GF-D8 (cell line): ENCODE measurements around the gene SH3RF3.

ENCODE experiments used
- DNase-seq: peaks from one replicate; lab custom pipeline; 2025; lab: John Stamatoyannopoulos, UW

The SH3RF3 gene

DNA sequence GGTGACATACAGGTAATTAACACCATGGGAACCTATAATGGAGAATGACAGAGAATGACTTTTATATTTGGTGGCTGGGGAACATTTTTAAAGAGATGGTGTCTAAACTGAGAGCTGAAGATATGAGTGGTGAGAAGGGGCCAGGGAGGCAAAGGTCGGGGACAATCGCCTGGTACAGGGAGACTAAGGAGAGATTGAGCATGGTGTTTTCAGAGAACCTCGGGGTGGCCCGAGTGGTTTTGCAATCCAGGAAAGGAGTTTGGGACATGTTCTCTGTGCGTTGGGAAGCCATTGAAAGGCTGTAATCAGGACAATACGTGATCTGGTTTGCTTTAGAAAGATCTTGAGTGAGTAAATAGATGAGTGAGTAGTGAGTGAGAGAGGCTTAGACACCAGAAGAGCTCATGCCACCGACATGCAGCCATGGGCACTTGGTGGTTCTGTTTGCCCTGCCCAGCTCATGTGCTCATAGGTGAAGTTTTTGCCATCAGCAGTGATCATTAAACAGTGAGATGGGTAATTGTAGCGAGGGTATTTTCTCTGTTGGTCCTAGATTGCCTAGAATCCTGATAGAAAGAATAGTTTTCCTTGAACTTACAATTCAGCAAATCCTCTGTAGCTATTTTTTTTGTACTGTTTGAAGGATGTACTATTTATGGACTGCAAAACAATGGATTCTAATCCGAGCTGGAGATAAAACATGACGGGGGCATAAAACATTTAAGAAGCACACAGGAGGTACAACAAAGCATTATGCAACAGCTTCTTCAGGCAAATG, 114.7 kb downstream of the SH3RF3 start:
- no peak for DNase-seq

DNA sequence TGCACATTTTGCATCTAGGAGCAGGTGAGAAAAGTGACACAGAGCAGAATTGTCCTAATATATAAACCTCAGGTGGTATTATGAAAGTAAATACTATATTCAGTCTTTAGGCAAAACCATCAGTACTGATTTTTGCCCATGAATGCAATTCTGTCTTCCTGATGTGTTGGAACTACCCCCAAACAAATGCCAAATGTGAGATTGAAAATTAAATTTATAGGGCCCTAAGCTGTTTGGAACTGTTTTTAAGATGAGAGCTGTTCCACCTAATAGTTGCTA, 115.2 kb downstream of the SH3RF3 start:
- DNase-seq, result no peak

DNA sequence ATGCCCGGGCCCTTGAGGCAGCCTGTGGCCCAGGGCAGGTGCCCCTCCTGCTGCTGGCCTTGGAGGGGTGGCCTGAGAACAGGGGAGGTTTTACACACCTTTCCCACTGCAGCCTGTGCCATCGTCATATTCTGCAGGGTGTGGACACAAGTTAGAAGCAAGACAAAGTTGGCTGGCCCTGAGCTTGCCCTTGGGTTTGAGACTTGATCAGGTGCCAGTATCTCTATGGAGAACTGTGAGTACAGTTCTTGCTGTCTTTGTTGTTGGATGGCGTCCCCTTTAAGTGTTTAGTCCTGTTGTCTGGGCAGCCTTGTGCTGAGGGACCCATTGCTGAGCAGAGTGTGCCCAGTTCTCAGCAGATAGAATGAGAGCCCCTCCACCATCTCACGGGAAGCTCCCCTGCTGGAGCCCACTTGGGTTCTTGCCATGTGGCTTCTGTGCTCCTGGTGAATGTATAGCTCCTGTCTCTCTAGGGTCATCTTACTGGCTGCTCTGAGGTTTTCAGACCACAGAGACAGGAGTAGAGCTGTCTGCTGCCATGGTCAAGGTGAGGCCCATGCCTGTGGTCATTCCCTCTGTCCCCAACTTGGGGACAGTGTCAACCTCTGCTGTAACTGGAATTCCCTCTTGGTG, 115.9 kb downstream of the SH3RF3 start:
- DNase-seq, result no peak

DNA sequence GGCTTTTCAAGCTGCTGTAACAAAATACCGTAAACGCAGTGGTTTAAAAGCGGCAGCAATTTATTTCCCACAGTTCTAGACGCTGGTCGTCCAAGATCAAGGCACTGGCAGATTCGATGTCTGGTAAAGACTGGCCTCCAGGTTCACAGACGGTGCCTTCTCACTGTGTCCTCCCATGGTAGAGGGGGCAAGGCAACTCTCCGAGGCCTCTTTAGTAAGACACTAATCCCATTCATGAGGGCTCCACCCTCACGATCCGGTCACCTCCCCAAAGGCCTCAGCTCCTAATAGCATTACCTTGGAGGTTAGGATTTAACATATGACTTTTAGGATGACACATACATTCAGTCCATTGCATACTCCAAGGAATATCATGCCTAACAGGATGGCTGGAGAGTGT, 117.2 kb downstream of the SH3RF3 start:
- DNase-seq, result no peak

DNA sequence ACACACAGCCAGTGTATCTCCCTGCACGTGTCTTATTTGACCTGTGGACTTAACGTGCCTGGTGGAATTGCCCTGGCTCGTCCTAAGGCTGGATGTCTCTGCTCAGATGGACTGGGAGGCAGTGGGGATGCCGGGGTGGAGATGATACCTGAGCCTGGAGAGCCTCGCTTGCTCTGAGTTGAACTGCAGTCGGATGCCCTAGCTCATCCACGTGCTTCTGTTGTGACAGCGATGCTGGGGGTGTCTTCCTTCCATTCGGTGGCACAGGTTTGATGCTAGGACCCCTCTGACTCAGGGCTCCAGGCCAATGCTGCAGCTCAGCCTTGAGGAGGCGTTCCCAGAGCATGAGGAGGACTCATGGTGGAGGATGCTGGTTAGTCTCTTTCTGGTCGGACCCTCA, 117.6 kb downstream of the SH3RF3 start:
- no peak for DNase-seq

DNA sequence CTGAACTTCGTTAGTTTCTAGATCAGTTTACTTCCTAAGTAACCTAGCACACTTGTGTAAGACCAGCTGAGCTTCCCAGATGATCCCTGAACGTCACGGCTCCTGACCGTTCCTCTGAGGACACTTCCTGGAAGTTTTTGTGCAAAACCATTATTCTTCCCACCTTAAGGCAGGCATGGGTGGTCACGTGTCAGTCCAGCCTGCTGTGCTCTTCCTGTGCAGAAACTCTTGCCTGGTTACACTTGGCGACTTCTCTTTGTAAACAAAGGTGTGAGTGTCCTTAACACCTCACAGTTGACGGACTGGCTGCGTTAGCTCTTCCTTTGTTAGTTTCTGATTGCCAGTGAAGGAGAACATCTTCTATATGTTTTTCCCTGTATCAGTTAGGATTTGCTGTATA, 118.3 kb downstream of the SH3RF3 start:
- DNase-seq, result no peak

DNA sequence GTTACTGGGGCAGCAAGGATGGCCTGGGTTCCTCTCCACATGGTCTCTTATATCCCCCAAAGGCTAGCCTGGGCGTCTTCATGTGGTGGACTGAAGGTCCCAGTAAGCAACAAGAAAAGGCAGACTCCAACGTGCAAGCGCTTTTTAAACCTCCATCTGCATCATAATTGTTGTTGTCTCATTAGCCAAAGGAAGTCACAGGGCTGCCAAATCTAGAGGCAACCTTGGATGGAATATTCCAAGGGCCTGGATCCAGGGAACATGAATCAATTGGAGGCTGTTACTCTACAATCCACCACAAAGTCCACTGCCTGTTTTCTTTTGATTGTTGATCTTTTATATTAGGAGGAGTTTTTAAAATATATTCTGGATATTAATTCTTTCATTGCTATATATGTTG, 118.8 kb downstream of the SH3RF3 start:
- no peak for DNase-seq

DNA sequence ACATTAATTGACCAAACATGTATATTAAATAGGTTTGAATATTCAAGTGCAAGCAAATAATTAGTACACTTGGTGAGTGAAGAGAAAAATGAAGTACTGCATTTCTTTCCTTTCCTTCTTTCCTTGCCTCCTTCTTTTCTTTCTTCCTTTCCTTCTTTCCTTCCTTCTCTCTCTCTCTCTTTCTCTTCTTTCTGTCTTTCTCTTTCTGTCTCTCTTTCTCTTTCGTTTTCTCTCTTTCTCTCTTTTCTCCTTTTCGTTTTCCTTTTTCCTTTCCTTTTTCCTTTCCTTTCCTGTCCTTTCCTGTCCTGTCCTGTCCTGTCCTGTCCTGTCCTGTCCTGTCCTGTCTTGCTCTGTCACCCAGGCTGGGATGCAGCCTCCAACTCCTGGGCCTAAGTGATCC, 119.6 kb downstream of the SH3RF3 start:
- DNase-seq, result no peak

DNA sequence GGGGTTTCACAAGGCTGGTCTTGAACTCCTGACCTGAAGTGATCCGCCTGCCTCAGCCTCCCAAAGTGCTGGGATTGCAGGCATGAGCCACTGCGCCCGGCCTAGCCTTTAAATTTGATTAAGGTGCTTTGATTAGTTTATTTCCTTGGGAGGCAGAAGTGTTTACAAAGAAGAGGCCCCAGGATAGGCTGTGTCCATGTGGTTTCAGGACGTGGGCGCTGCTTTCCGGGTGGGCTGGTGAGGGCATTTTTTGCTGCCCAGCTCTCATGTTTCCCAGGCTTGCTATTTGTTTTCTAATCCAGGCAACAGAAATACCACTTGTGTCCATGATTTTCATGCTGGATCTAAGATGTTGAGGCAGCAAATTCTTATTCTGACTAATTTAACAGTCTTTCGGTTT, 124.2 kb downstream of the SH3RF3 start:
- DNase-seq, result no peak

DNA sequence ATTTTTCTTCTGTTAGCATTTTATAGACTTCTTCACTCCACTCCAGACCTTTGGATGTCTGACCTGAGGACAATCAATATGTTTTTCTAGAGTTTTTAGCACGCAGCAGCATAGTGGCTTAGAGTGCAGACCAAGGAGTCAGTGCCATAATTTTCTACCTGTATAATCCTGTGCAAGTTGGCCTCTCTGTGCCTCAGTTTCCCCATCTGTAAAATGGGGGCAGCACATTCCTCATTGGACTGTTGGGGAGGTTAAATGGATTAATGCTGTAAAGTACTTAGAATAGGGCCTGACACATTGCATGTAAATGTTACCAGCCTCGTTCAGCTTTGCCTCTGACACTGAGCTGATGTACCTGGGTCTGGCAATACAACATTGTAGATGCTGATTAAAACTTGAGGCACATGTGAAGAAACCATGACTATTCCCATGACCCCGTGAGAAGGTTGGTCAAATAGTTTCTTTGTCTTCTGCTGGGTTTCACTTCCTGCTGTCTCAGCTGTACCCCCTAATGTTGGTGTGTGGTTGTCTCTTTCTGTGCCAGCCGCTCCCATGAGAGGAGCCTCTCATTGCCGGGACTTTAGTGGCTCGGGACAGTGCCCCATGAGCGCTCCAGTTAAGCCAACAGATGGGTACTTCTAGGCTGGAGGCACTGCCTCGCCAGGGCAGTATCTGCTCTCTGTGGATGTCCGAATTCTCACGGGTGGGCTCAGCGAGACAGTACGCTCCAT, 125.3 kb downstream of the SH3RF3 start:
- DNase-seq, result no peak

DNA sequence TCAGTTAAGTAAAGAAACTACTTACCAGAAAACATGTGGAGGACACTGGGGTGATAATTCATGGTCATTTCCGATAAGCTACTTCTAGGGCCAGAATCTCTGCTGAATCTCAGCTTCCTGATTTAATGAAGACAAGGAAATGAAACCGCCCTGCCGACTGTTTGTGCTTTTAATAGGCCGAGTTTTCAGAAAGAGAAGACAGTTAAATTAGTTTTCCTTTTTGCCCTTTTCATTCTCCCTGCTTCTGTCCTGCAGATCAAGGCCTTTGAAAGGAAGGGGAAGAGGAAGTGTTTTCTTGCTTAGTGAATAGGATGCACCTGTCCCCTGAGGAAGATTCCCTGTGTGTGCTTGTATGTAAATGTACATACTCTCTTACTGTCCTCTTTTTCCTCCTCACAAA, 126.6 kb downstream of the SH3RF3 start:
- DNase-seq, result no peak

DNA sequence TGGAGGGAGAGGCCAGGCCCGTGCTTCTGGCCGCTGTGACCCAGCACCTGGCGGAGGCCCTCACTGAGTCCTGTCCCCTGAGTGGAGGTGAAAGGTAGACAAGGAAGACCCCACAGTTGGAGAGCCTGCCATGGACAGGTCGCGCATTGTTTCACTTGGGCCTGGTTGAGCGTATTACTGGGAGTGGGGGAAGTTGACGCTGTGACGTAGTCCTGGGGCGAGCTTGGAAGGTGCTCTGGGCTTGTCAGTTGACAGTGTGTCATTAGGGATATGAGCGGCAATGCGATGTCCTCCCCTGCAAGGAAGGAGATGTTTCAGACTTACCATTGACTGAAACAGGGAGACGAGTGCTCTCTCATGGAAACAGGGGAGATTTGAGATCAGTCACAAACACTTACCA, 127.1 kb downstream of the SH3RF3 start:
- DNase-seq, result no peak

DNA sequence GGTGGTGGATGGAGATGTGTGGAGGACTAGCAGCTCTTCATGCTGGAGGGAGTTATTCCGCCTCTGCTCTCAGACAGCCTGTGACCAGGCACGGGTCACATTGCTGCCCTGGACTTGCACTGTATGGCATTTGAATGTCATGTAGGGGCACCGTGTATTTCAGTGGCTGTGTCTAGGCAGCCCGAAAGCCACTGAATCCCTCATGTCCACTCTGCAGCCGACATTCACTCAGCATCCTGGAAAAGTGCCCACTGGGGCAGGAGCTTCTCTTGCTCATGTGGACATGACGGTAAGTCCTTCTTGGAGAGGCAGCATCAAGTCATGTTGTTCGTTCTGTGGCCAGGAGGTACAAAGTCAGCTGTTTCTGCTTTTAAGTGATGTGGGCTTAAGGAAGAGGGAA, 127.9 kb downstream of the SH3RF3 start:
- no peak for DNase-seq

DNA sequence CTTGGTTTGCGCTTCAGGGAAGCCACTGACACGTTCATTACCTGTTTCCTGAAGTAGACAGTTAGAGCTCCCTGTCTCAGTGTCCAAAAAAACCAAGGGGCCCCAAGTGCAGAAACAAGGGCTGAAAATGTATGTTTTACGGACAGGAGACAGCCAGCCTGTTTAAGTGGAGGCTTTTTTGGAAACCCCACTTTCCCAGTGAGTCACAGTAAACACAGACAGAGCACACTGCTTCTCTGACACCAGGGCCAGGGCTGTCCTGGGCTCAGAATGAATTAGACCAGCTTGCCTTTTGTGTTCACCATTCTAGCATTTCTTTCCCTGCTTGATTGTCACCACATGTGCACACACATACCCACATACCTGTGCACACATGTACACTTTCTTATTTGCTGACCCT, 128.6 kb downstream of the SH3RF3 start:
- DNase-seq, result no peak

DNA sequence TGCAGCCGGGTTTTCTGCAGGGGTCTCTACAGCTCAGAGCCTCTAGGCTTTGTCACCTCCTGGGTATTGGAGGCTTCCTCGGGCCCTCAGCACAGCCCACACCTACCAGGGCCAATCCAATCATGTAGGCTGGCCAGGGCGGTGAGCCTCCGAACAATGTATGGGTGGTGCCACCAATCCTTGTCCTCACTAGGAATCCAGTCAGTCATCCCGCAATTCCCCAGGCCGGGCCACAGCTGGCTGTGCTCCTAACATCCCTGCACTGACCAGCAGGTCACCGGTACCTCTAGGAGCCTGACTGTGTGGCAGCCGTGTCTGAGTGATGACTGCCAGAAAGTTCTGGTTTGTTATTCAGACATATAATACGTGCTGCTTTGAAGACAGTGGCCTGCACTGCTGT, 129.4 kb downstream of the SH3RF3 start:
- no peak for DNase-seq

DNA sequence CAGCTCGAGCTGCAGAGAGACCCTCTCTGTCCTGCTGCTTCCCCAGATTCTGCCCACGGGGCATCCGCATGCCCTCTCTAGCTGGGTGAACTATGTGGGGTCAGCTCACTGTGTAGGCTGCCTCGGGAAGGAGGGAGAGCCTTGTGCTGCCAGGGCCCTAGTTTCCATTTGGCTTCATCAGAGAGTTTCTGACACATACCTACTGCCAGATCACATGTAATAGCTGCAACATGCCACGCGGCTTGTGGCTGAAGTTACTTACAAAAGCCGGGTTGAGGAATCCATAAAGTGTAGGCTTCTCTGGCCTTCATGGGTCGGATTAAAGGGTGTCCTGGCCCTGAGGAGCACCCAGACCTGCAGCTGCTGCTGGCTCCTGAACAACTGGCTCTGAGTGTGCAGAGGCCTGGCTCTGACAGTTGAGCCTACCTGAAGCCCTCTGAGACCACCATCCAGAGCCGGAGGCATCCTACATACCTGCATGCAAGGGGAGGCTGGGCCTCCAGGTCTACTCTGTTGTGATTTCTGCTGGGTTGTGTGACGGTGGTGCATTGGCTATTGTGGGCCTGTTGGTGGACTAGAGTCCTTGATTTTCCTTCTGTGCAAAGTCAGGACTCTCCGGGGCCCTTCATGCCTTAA, 130.0 kb downstream of the SH3RF3 start:
- no peak for DNase-seq

DNA sequence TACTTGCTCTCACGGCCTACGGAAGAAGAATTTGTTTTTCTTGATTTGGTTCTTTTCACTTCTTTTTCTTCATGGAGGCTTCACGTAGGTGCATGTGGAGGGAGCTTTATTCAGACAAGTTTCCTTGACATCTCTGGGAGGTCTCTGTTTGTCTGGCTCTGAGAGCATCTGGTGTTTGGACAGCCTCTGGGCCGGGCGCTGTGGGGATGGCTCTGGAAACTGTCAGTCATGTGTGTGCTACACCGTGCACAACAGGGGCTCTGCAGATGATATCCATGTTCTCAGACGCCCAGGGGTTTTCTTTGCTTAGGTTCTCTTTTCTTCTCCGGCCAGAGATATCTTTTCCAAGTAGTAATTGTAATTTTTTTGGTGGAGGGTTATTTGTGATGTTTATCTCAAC, 130.7 kb downstream of the SH3RF3 start:
- DNase-seq, result no peak

DNA sequence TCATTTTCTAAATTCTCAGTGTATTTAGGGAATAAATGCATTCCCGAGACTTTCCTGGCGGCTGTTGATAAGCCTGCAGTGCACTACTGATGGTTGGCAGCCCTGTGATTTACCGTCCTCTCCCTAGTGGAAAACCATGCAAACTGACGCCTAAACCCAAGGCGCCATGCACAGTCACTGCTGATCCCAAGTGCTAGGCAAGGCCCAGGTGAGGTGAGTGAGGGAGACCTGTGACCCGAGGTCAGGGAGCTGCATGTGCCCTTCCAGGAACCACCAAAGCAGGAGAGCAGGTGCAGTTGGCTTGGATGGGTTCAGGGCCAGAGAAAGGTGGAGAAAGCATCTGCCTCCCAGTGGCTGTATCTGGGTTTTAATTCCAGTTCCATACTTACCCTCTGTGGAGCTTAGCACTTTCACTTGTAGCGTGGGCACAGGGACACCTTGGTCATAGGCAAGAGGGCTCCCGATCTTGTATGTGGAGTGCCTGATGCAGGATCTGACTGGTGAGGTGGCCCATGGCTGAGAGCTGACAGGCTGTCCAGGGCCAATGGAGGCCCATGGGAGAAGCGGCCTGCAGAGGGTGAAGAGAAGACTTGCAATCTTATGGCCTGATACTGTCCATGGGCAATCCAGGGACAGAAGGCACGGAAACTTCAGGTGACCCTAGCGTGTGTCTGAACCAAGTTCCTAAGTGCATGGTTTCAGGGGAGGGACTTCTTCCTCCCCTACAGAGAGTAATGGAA, 131.3 kb downstream of the SH3RF3 start:
- no peak for DNase-seq

DNA sequence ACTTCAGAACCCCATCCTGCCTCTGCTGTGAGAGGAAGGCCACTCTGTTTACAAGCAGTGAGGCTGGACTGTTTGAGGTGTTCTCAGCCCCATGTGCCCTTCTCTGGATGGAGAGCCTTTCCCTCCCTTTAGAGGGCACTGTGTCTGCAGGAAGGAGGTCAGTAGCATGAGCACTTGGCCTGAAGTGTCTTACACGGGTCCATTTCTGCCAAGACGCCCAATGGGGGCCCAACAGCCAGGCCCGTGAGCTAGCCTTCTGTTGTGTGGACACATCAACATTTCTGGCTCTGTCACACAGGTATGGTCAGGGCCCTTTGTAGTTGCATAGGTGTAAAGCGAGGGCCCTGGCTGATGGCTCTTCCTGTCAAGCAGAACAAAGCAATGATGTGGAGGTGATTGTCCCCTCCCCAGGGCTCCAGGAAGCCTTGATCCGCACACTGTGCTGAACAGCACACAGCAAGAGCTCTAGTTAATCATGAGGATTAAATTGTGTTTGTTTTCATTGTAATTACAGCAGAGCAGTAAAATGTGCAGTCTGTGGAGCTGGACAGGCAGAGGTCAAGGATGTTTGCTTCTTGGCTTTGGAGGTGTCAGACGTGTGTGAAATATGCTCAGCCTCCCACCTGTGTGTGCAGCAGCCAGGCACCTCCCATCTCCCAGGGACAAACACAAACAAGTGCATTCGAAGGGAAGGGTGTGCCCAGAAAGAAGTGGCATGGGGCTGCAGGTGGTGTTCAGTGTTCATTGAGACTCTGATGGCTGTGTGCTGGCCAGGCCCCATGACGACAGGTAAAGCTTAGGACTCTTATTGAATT, 132.1 kb downstream of the SH3RF3 start:
- DNase-seq, result no peak

DNA sequence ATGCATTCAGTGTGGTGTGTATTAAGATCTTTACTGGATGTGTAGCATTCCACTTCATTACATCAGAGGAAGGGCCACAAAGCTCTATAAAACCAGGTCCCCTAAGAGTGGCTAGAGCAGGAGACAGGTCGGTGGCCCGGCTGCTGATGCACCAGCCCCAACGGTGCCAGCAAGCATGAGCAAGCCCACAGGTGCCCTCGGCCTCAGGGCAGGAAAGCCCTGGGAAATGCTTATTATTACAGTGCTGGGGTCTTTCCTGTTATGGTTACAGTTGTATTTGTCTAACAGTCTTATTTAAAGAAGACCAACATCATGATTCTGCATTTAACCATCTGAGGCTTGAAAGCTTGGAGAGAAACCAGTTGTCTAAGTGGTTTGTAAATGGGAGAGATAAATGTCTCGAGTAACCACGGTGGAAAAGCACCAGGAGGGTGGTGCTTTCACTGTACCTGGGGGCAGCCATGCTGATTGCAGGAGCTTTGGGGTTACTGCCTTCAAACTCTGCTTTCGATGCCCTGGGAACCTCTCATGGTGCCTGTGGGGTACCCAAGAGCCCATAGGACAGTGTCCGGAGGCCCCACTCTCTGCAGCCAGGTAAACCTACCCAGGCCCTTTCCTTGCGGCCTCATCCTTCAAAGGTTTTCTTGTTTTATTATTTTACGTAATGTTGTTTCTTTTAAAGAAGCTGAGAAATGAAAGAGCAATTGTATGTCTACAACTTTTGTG, 133.1 kb downstream of the SH3RF3 start:
- DNase-seq, result no peak
